Type B pancreatic cell (in vitro differentiated cells): ENCODE data around the gene UACA. TPM values are rescaled to one million over a fixed set of nuclear protein-coding genes. Genes with fewer than 3 reads are reported as not detected.
"Not testable (repeated sequence)": the region's sequence is repeated elsewhere in the genome, so short reads cannot be mapped to it uniquely, and the experiment has no call there.

Experiments
- DNase-seq: peaks from one replicate; pipeline ENCODE4 v3.0.0; 2021; ENCODE audit warnings: mixed read lengths; ENCODE audit not compliant: unreplicated experiment; ENCODE audit errors: extremely low spot score
- H3K27ac Mint-ChIP-seq: 2 replicates; pipeline ENCODE4 v1.8.0; 2021; ENCODE audit warnings: mild to moderate bottlenecking, mixed read lengths
- H3K27me3 Mint-ChIP-seq: 2 replicates; pipeline ENCODE4 v1.8.0; 2021; ENCODE audit warnings: mixed read lengths
- H3K36me3 Mint-ChIP-seq: 2 replicates; pipeline ENCODE4 v1.8.0; 2021; ENCODE audit warnings: mixed read lengths
- H3K4me1 Mint-ChIP-seq: one replicate; pipeline ENCODE4 v1.8.0; 2021; ENCODE audit warnings: mixed read lengths; ENCODE audit not compliant: unreplicated experiment
- H3K4me3 Mint-ChIP-seq: 2 replicates; pipeline ENCODE4 v1.8.0; 2021; ENCODE audit warnings: mild to moderate bottlenecking, mixed read lengths
- H3K9me3 Mint-ChIP-seq: 2 replicates; pipeline ENCODE4 v1.8.0; 2021; ENCODE audit warnings: mixed read lengths
- CTCF ChIP-seq: fragments of 200-600 bp; sonication (generic); conservative IDR thresholded peaks from 2 replicates; pipeline ENCODE4 v1.5.0; 2021; ENCODE audit warnings: antibody characterized with exemption, mild to moderate bottlenecking
- total RNA-seq: library from RNA; stranded (reverse); gene quantifications from 2 replicates; pipeline ENCODE4 v1.2.1, GENCODE V29; 2021; ENCODE audit warnings: low replicate concordance

UACA gene
- total RNA-seq, 1 donor from 2014 or later, result 36.4 TPM

GRCh38 chr15:70618929-70619328, 144.4 kb downstream of the UACA start:
- H3K27me3 Mint-ChIP-seq, result no peaks in the 10 kb centered on the region
- no peak for DNase-seq
- H3K4me3 Mint-ChIP-seq, result no peak overlapping the region
- H3K9me3 Mint-ChIP-seq, result no peaks in the 10 kb centered on the region
- H3K36me3 Mint-ChIP-seq, result no peaks in the 10 kb centered on the region
- peaks cover 21% of the 10 kb centered on the region for H3K4me1 Mint-ChIP-seq
- H3K27ac Mint-ChIP-seq, result no peak overlapping the region
- TF ChIP-seq CTCF, result no peak

- no peak for TF ChIP-seq CTCF
- Mint-ChIP-seq H3K36me3 (no peaks in the 10 kb centered on the region), H3K27ac (no peak overlapping the region)
Observed at GRCh38 chr15:70617911-70618287, 145.5 kb downstream of the UACA start.

GRCh38 chr15:70617076-70617910, 146.1 kb downstream of the UACA start:
- Mint-ChIP-seq H3K36me3 (no peaks in the 10 kb centered on the region), H3K27me3 (no peaks in the 10 kb centered on the region), H3K4me3 (no peak overlapping the region), H3K9me3 (no peaks in the 10 kb centered on the region), H3K27ac (no peak overlapping the region), H3K4me1 (peaks cover 21% of the 10 kb centered on the region)
- TF ChIP-seq CTCF, result no peak
- peak; percentile 11 for DNase-seq

More at GRCh38 chr15:70617911-70618287, 145.5 kb downstream of the UACA start:
- H3K4me3 Mint-ChIP-seq, result no peak overlapping the region
- peaks cover 21% of the 10 kb centered on the region for H3K4me1 Mint-ChIP-seq
- peak; percentile 36 for DNase-seq
- H3K9me3 Mint-ChIP-seq, result no peaks in the 10 kb centered on the region
- H3K27me3 Mint-ChIP-seq, result no peaks in the 10 kb centered on the region

GRCh38 chr15:70616311-70616756, 147.0 kb downstream of the UACA start:
- not testable (repeated sequence) for H3K4me3 Mint-ChIP-seq, H3K27me3 Mint-ChIP-seq, H3K36me3 Mint-ChIP-seq, DNase-seq, H3K27ac Mint-ChIP-seq, H3K9me3 Mint-ChIP-seq
- peaks cover 21% of the 10 kb centered on the region for H3K4me1 Mint-ChIP-seq

GRCh38 chr15:70615435-70616310, 147.7 kb downstream of the UACA start:
- Mint-ChIP-seq H3K27me3 (no peaks in the 10 kb centered on the region), H3K4me3 (no peak overlapping the region), H3K9me3 (no peaks in the 10 kb centered on the region), H3K27ac (no peak overlapping the region), H3K36me3 (no peaks in the 10 kb centered on the region), H3K4me1 (peaks cover 24% of the 10 kb centered on the region)
- TF ChIP-seq CTCF, result no peak
- no peak for DNase-seq

- Mint-ChIP-seq H3K27me3 (no peaks in the 10 kb centered on the region), H3K4me3 (no peak overlapping the region), H3K27ac (no peak overlapping the region), H3K9me3 (no peaks in the 10 kb centered on the region), H3K4me1 (peaks cover 37% of the 10 kb centered on the region), H3K36me3 (no peaks in the 10 kb centered on the region)
- no peak for DNase-seq
- no peak for TF ChIP-seq CTCF
Observed at GRCh38 chr15:70614221-70614620, 149.1 kb downstream of the UACA start.
